K562 (cell line): Measurements from ENCODE around the gene RUNDC3A.

ENCODE experiments used
- HNRNPLL ChIP-seq: fragments of 200-400 bp; formaldehyde crosslinking; IDR thresholded peaks from 2 replicates; pipeline ENCODE4 v1.6.1; 2017; ENCODE audit warnings: low read length, low read depth, mild to moderate bottlenecking; ENCODE audit not compliant: poor library complexity, severe bottlenecking
- ZNF431 ChIP-seq: sonication (generic); formaldehyde crosslinking; IDR thresholded peaks from 2 replicates; pipeline ENCODE4 v1.8.0; 2022; ENCODE audit warnings: mild to moderate bottlenecking, missing genetic modification reagents
- ZNF584 ChIP-seq: fragments of 200-800 bp; sonication (Bioruptor generic); IDR thresholded peaks from 2 replicates; pipeline ENCODE4 v1.6.1; 2016; ENCODE audit warnings: low read depth, mild to moderate bottlenecking, missing genetic modification characterization, missing compliant biosample characterization

GRCh38 chr17:44310609-44311376 is 2.4 kb downstream of the RUNDC3A start:
- no peak for TF ChIP-seq HNRNPLL
- no peak for TF ChIP-seq ZNF584 (CRISPR knock-in tag)
- TF ChIP-seq ZNF431 (CRISPR knock-in tag), result no peak
